COLO668 (cell line): Measurements from ENCODE around the gene NT5DC4.
"Not testable (repeated sequence)": the region's sequence is repeated elsewhere in the genome, so short reads cannot be mapped to it uniquely, and the experiment has no call there.

Experiments used
- DNase-seq: peaks from one replicate; lab custom pipeline; 2025; ENCODE audit not compliant: unreplicated experiment; lab: John Stamatoyannopoulos, UW

NT5DC4 gene

DNA sequence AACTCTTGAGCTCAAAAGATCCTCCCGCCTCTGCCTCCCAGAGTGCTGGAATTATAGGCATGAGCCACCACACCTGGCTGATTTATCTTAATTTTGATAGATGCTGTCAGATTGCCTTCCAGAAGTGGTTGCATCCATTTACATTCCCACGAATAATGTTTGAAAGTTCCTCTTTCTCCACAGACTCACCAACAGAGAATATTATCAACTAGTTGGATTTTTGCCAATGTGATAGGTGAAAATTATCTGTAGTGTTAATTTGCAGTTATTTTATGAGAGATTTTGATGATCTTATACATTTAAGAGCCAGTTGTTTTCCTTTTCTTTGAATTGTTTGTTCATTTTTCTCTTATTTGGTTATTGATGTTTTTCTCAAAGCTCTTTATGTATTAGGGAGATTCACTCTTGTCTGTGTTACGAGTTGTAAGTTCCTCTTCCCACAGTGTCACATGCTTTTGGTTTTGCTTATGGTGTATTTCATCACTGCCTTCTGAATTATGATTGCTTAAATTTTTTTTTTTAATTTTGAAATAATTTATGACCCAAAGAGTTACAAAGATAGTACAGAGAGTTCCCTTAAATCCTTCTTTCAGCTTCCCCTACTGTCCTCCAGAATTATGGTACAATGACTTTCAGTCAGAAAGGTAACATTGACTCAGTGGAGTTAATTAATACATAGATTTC lies 20.7 kb upstream of the NT5DC4 start:
- no peak for DNase-seq

DNA sequence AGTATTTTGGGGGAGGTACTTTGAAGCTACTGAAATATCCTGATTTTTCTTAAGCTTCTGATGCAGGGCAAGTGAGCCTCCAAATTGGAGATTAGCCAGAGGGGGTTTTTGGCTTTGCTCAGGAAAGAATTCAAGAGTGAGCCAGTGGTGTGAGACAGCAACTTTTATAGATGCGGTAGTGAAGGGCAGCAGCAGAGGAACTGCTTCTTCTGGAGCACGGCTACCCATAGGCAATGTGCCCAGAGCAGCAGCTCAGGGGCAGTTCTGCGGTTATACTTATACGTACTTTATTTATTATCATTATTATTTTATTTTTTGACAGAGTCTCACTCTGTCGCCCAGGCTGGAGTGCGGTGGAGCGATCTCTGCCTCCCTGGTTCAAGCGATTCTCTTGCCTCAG lies 19.8 kb upstream of the NT5DC4 start:
- DNase-seq: no peak

DNA sequence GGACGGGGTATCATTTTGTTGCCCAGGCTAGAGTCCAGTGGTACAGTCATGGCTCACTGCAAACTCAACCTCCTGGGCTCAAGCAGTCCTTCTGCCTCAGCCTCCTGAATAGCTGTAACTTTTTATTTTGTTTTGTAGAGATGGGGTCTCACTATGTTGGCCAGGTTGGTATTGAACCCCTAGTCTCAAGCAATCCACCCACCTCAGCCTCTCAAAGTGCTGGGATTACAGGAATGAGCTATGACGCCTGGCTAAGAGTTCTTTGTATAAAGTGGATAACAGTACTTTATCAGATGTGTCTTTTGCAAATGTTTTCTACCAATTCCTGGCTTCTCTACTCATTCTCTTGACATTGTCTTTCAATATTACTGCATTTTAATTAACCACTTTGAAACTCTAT lies 17.1 kb upstream of the NT5DC4 start:
- DNase-seq: no peak

DNA sequence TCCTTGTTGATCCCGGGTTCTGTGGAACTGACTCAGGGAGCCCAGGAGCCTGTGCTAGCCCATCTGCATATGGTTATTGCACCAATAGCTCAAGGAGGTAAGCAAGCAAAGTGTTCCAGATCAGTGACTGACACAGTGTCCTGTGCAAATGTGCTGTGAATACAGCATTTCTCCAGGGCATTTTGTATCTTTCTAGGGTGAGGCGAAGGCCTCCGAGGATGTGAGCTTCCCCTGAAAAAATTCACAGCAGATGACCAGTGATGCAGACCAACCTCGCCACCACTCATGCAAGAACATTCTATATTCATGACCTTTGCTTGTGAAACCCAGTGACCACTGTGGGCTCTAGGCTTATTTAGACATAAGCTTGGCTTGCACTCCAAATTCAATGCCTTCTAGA lies 15.2 kb upstream of the NT5DC4 start:
- DNase-seq: no peak

DNA sequence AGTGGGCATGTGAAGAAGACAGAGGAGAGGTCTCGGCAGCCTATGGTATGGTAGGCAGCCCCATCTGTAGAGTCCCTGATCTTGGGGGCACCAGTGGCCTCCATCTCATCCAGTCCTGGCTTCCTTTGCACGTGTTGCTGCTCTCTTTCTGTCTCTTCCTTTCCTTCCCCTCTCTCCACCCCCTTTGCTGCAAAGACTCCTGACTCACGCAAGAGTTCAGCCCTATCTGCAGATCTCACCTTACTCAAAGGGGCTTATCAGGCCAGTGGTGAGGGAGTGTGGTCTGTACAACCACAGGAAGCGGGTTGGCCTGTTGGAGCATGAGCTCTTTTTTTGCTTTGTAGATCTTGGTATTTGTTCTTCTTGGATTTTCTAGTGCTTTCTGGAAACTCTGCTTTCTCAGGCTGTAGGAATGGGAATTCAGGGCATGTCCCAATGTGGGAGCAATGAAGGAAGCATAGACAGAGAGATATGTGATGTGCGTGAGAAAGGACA lies 14.6 kb upstream of the NT5DC4 start:
- no peak for DNase-seq

DNA sequence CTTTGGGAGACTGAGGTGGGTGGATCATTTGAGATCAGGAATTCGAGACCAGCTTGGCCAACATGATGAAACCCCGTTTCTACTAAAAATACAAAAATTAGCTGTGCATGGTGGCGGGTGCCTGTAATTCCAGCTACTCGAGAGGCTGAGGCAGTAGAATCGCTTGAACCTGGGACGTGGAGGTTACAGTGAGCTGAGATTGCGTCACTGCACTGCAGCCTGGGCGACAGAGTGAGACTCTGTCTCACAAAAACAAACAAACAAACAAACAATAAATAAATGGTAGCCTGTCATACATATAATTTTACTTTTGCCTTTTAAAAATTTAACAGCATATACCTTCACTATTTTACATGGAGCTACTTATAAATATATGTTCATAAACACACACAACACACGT lies 13.9 kb upstream of the NT5DC4 start:
- not testable (repeated sequence) for DNase-seq

DNA sequence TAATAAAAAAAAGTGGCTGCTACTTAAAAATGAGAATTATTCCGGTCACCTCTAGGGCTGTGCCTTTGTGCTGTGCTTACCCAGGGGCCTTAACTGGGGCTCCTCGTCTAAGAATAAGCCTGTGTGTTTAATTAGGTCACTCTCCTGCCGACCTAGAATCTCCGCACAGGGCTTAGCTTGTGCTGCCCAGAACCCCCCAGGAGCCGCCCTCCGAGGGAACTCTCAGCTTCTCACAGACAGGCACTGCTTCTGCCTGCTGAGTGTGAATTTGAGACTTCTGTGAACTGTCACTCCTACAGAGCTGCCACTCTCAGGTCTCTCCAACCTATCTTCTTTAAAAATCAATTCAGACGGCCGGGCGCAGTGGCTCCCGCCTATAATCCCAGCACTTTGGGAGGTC lies 11.9 kb upstream of the NT5DC4 start:
- DNase-seq: no peak

DNA sequence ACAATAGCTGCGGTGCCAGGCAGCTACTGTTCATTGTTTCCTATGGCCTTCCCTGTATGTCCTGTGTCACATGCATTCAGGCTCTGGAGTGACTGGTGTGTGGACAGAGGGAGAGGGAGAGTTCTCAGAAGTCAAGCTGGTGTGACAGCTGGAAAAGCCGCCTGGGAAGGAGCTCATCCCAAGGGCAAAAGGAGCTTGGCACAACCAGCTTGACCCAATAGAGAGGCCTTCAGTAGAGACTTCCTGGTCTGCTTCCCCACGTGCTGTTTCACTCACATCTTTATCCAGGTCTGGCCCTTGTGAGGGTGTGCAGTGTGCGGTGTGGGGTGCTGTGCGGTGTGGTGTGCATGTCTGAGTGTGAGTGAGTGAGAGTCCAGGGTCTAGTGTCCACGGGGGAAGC lies 11.1 kb upstream of the NT5DC4 start:
- DNase-seq: no peak

DNA sequence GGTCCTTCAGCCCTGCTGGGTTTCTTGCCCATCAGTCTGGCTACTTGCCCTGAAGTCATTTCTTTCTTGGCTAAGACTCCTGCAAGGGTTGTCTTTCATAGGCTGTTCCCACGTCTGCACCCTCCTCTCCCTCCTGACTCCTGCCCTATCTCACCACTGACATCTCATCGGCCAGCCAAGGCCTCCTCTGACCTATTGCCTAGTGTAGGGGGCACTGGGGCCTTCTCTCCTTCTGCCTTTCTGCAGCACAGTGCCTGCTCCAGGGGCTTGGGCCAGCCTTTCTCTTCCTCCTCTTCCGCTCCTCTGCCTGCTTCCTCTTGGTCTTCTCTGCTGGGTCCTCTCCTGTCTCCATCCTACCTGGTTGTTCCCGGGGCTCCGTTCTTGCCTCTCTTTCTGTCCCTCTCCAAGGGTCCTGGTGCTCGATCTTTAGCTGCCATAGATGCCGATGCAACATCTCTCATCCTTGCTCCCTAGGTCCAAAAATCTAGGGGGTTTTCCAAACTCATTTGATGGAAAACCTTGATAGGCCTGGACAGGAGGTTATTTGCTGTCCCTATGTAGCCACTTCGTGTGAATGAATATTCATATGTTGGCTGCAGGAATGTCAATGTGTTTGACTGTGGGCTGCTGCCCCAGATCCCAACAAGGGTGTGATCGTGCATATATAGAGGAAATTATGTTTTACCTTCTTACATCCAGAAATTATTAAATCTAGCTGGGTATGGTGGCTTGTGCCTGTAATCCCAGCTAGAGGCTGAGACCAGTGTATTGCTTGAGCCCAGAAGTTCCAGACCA lies 9.7 kb upstream of the NT5DC4 start:
- no peak for DNase-seq

DNA sequence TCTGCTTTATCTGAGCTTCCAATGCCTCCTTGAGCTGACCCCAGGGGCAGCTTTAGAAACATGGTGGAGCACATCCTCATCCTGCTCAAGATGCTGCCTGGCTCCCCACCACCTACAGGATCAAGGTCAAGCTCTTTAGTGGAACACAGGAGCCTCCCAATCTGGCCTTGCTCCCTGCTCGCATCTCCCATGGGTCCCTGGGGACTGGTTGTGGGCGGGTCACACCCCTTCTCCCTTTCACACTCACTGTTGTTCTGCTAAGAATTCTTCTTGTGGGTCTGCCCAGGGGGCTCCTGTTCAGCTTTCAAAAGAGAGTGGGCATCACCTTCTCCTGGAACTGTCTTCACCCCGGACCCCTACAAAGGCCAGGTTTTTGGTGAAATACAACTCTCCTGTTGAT lies 8.4 kb upstream of the NT5DC4 start:
- no peak for DNase-seq

DNA sequence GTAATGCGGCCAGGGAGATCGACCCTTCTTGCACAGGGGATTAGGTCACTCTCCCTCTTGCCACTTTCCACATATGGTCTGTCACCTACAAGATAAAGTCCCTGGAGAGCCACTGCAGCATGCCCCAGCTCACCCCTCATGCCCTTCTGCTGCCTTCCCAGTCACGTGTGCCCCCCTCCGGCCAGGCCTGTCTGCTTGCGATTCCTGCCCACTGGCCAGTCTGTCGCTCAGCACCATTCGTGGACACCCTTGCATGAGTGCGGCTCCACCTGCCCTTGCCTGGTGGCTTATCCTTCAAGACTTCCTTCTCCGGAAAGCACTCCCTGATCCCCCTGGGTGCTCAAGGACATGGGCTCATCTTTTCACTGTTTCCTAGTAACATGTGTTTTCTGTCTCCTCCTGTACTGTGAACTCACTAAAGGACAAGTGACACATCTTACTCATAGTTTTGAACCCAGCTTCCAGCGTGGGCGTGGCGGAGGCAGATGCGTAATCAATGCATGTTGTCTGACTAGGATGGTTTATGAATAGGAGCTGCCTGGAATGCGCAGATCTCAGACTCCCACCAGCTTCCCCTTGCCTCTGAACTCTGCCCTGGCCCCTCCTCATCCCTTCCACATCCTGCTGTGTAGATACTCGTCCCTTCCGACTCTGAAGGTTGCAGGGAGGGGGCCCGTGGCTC lies 7.8 kb upstream of the NT5DC4 start:
- no peak for DNase-seq

DNA sequence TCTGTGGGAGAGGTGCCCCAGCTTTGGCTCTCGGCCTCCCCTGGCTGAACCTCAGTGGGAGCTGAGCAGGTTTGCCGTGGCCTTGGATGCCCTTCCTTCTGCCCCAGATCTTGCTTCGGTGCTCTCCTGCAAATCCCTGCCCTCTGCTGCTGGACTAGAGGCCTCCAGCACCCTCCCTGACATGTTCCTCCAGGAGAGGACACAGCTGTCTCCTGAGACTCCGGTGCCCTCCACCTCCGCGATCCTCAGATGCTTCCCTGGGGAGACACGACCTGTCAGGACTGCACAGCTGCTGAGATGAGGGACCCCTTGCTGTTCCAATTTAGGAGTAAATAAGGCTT lies 7.3 kb upstream of the NT5DC4 start:
- no peak for DNase-seq

DNA sequence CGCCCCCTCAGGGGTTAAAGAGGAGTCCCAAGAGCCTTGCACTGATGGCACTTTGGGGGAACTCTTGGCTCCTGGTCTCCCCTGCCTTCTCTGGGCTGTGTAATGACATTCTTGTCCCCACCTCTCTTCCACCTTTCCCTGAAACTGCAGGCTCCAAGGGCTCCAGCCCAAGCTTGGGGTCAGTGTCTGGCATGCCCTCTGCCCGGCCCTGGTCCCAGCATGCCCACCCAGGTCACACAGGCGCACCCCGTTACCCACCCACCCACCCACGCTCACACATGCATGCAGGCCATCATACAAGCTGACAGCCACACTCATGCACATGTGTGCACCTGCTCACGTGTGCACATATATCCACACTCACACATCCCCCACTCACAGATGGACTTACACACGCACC lies 6.9 kb upstream of the NT5DC4 start:
- no peak for DNase-seq

DNA sequence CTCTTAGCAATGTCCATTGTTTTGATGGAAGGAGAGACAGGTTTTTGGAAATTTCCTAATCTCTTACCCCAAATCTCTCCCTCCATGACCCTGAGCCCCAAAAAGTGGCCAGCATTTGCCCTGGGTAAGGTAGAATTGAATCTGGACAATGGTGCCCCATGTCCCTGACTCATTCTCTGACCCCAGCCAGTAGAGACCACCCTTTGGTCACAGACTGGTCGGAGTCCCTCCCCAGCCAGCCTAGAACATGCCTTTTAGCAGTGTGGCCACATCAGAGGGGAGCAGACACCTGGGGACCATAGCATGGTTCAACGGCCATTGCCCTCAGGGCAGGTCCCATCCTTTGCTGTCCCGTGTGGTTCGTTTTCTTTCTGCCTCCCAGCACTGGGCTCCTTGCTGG lies 6.5 kb upstream of the NT5DC4 start:
- DNase-seq: no peak

DNA sequence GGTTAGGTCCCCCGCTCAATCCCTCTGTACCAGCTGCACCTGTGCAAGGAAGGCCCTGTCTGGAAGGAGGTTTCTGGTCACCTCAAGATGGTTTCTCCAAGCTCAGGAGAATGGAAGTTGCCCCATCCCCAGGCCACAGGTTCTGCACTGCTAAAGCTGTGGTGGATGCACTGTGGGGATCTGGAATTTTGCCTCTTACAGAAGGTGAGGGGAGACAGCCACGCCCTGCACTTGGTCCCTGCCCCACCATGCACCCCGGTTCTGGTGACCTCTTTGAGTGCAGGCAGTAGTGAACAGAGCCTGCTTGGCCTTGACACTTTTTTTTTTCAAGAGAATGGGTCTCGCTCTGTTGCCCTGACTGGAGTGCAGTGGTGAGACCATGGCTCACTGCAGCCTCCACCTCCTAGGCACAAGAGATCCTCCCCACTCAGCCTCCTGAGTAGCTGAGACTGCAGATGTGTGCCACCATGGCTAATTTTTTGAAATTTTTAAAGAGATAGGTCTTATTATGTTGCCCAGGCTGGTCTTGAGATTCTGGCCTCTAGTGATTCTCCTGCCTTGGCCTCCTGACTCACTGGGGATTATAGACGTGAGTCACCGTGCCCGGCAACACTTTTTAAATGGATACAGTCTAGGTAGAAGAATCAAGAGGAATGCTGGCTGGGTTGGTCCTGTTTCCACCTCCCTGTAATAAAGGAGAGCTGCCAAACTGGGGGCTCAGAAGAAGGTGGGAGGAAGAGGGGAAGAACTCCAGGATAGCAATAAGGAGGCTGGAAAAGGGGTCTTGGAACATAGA lies 5.8 kb upstream of the NT5DC4 start:
- DNase-seq: no peak

DNA sequence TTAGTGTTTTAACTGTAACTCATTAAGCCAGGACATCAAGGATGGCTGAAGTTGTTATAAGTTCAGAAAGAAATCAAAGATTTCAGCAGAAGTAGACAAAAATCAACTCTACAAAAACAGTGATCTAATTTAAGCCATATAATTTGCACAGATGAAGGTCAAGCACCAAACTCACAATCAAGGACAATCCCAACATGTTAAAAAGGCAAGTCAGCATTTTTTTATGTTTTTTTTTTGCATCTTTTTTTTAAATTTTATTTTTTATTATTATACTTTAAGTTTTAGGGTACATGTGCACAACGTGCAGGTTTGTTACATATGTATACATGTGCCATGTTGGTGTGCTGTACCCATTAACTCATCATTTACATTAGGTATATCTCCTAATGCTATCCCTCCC lies 4.7 kb upstream of the NT5DC4 start:
- DNase-seq: not testable (repeated sequence)

DNA sequence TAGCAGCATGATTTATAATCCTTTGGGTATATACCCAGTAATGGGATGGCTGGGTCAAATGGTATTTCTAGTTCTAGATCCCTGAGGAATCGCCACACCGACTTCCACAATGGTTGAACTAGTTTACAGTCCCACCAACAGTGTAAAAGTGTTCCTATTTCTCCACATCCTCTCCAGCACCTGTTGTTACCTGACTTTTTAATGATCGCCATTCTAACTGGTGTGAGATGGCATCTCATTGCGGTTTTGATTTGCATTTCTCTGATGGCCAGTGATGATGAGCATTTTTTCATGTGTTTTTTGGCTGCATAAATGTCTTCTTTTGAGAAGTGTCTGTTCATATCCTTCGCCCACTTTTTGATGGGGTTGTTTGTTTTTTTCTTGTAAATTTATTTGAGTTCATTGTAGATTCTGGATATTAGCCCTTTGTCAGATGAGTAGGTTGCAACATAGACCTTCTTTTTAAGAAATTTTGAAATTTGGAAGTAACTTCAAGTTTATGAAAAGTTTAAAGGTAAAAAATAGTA lies 3.9 kb upstream of the NT5DC4 start:
- DNase-seq: not testable (repeated sequence)

DNA sequence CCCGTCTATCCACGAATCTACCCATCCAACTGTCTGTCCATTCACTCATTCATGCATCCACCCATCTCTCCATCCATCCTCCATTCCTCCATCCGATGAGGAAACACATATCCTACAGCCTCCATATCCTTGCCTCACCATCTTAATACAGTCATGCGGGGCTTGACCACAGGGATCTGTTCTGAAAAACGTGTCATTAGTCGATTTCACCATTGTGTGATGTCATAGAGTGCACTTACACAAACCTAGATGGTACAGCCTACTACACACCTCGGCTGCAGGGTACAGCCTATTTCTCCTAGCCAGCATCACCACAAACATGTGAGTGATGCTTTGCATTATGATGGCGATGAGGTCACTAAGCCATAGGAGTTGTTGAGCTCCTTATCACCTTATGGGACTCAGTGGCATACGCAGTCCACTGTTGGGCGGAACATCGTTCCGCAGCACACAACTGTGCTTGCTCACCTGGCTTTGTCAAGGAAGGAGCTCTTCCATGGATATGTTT lies 1.9 kb upstream of the NT5DC4 start:
- no peak for DNase-seq

DNA sequence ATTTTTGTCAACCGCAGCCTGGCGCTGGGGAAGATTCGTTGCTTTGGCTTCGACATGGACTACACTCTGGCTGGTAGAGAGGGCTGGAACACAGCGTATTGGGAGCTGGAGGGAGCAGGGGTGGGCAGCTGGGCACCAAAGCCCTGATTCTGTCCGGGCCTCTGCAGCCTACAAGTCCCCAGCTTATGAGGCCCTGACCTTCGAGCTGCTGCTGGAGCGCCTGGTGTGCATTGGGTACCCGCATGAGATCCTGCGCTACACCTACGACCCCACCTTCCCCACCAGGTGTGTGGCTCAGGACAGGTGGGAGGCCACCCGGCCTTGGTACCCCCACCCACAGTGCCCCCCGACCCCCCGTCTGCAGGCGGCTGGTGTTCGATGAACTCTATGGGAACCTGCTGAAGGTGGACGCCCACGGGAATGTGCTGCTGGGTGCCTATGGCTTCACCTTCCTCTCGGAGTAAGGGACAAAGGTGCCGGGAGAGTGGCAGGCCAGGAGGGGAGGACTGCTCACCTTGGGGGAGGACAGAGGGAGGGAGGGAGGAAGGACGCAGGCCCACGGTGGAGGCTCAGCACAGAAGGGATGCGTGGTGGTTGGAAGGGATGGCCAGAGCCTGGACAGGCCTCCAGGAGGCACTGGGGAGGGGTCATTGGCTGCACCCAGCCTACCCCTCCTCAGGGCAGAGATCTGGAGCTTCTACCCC lies 1.2 kb downstream of the NT5DC4 start:
- DNase-seq: no peak

DNA sequence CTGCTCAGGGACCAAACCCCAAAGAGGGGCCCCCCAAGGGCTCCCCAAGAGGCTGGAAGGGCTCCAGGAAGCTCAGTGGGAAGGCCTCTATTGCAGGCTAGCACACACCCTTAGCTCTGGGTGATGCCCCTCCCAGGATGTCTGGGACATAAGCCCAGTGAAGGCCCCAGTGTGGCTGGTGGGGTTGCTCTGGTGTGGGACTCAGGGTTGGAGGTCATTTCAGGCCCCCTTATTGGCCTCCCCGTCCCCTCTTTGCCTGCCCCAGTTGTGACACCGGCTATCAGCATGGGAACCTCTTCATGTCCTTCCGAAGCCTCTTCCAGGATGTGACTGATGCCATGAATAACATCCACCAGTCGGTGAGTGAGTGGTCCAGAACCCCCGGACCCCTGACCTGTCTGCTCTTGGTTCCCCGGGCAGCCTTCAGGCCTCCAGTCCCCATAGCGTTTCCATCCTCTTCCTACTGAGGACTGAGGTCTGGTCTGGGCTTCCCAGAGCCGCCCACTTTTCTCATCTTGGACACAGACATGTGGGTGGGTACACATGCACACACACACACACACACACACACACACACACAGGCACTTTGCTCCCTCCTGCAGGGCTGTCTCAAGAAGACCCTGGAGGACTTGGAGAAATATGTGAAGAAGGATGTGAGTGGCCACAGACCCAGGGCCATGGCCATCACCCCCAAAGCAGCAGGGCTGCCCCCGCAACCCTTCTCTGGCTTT lies 2.2 kb downstream of the NT5DC4 start:
- no peak for DNase-seq
